Mucosa of stomach (tissue), 1 donor: Measurements from ENCODE around the gene PITRM1.

Source experiments
- H3K27me3 ChIP-seq: one replicate; pipeline ENCODE4 v1.7.0; 2013; ENCODE audit warnings: mild to moderate bottlenecking, low read length; ENCODE audit not compliant: control insufficient read depth, insufficient read depth
- H3K36me3 ChIP-seq: one replicate; pipeline ENCODE4 v1.7.0; 2013; ENCODE audit warnings: low read length; ENCODE audit not compliant: control insufficient read depth, insufficient read depth
- H3K4me1 ChIP-seq: one replicate; pipeline ENCODE4 v1.7.0; 2013; ENCODE audit warnings: mild to moderate bottlenecking, low read length; ENCODE audit not compliant: control insufficient read depth, insufficient read depth
- H3K4me3 ChIP-seq: one replicate; pipeline ENCODE4 v1.7.0; 2013; ENCODE audit warnings: low read length
- H3K9ac ChIP-seq: one replicate; pipeline ENCODE4 v1.7.0; 2013; ENCODE audit warnings: mild to moderate bottlenecking, low read length, moderate library complexity
- H3K9me3 ChIP-seq: one replicate; pipeline ENCODE4 v1.7.0; 2013; ENCODE audit warnings: mild to moderate bottlenecking, low read length, moderate library complexity; ENCODE audit not compliant: control insufficient read depth
- donor health status: Pancreatic carcinoma.

PITRM1 gene

DNA sequence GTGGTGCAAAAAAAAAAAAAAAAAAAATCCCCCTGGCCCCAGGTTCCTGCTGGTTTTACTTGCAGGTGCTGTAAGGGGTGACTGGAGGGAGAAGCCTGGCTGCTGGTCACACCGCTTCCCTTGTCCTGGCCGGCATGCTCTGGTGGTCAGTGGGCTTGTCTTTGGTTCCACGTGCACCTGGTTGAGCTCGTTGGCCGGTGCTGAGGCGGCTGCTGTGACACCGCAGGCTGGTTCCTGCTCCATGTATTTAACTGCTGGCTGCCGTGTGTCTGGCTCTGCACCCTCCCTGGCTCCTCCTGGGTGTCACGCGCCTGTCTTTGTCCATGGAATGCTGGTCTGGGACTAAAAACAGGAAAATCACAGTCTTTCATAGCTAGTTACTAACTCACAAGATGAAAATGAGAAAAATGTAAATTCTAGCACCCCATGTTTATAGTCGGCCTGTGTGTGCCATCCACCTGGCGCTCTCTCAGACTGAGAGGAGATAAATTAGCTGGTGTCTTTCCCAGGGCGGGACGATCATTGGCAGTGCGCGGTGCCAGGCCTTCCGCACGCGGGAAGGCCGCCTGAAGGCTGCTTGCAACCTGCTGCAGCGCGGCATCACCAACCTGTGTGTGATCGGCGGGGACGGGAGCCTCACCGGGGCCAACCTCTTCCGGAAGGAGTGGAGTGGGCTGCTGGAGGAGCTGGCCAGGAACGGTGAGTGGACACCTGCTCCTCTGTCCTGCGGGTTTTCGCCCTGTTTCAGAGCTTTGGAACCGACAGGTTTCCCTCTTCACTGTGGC lies 71.5 kb downstream of the PITRM1 start:
- H3K4me1 ChIP-seq: peaks cover 16% of the 10 kb centered on the region
- no peaks in the 10 kb centered on the region for H3K27me3 ChIP-seq

GRCh38 chr10:3100093-3100792 lies 72.3 kb downstream of the PITRM1 start:
- no peaks in the 10 kb centered on the region for H3K36me3 ChIP-seq

More for the DNA sequence above, 71.5 kb downstream of the PITRM1 start:
- no peak overlapping the region for H3K9ac ChIP-seq
- H3K4me3 ChIP-seq: no peak overlapping the region
- H3K9me3 ChIP-seq: no peaks in the 10 kb centered on the region
- peaks cover 4% of the 10 kb centered on the region for H3K36me3 ChIP-seq

DNA sequence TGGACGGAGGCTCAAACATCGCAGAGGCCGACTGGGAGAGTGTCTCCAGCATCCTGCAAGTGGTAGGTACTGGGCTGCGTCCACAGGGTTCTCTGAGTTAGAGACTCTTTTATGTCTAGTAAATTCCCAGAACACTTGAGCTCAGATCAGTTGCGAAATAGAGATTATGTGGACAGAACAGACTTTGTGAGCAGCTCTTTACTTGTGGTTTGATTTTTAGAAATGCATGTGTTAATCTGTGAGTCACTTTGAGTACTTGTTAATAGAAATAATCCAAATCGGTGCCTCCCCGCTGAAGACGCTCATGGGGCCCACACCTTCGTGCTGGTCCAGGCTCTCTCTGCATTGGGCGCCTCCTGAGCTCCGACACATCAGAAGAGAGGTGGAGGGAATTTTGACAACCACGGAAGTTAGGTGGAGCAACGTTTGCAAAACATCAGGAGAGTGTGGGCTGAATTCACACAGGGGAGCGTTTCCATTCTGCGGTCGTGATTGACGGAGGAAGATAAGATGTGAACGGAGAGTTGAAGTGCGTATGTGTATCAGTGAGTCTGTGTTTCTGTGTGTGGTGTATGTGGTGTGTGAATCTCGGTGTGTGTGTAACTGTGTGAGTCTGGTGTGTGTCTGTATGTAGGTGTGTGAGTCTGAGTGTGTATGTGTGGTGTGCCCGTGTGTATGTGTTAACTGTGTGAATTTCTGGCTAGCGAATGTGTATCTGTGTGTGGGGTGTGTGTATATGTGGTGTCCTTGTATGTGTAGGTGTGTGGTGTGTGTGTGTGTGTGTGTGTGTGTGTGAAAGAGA lies 73.1 kb downstream of the PITRM1 start:
- peaks cover 26% of the 10 kb centered on the region for H3K4me1 ChIP-seq

More at GRCh38 chr10:3100093-3100792, 72.3 kb downstream of the PITRM1 start:
- peaks cover 19% of the 10 kb centered on the region for H3K4me1 ChIP-seq
- no peak overlapping the region for H3K4me3 ChIP-seq
- no peaks in the 10 kb centered on the region for H3K9me3 ChIP-seq
- H3K9ac ChIP-seq: no peak overlapping the region
- H3K27me3 ChIP-seq: no peaks in the 10 kb centered on the region

GRCh38 chr10:3098689-3099088 lies 73.9 kb downstream of the PITRM1 start:
- peaks cover 29% of the 10 kb centered on the region for H3K4me1 ChIP-seq
- no peaks in the 10 kb centered on the region for H3K9me3 ChIP-seq
- no peak overlapping the region for H3K9ac ChIP-seq
- no peaks in the 10 kb centered on the region for H3K27me3 ChIP-seq
- H3K4me3 ChIP-seq: no peak overlapping the region
- no peaks in the 10 kb centered on the region for H3K36me3 ChIP-seq

More for the DNA sequence above, 73.1 kb downstream of the PITRM1 start:
- no peaks in the 10 kb centered on the region for H3K36me3 ChIP-seq
- no peak overlapping the region for H3K9ac ChIP-seq
- no peaks in the 10 kb centered on the region for H3K27me3 ChIP-seq
- no peak overlapping the region for H3K4me3 ChIP-seq
- H3K9me3 ChIP-seq: no peaks in the 10 kb centered on the region

- Histone ChIP-seq H3K9me3 (no peaks in the 10 kb centered on the region), H3K4me3 (no peak overlapping the region), H3K27me3 (no peaks in the 10 kb centered on the region), H3K9ac (no peak overlapping the region), H3K4me1 (peaks cover 26% of the 10 kb centered on the region), H3K36me3 (no peaks in the 10 kb centered on the region)
Observed at GRCh38 chr10:3097160-3097559, 75.4 kb downstream of the PITRM1 start.

- Histone ChIP-seq H3K9ac (no peak overlapping the region), H3K4me1 (peaks cover 37% of the 10 kb centered on the region), H3K9me3 (no peaks in the 10 kb centered on the region), H3K4me3 (no peak overlapping the region), H3K36me3 (no peaks in the 10 kb centered on the region), H3K27me3 (no peaks in the 10 kb centered on the region)
Observed at GRCh38 chr10:3096149-3096548, 76.4 kb downstream of the PITRM1 start.

DNA sequence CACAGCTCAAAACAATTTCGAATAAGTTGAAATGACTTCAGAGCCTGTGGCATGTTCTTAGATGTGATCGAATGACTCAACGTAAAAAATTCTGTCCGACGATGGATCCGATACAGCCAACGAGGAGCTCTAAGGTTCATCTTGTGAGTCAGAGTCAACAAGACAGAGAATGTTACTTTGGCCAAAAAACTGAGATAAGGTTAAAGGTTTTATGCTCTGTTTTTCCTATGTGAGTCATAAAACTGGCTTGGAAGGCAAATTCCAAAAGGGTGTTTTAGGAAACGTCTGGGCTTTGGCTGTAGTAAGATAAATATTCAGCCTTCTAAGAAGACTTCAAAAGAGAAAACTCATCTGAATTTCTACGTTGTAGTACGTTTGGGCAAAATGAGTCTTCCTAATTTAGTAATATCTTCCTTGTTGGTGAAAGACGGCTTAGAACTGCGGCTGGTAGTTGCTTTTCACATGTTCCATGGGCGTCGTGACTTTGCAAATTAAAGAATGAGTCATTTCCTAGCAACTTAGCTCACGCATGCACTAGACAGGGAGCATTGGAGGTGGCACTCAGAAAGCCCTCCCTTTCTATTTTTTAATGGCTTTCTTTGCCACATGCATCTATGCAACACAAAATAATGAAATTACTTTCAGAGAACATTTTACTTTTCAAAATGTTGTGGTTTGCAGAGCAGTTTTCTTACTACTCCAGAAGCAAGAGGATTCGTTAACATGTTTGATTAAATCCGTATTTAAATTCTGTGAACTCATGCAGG lies 77.0 kb downstream of the PITRM1 start:
- Histone ChIP-seq H3K9me3 (no peaks in the 10 kb centered on the region), H3K36me3 (no peaks in the 10 kb centered on the region), H3K27me3 (no peaks in the 10 kb centered on the region), H3K9ac (no peak overlapping the region), H3K4me1 (peaks cover 43% of the 10 kb centered on the region), H3K4me3 (no peak overlapping the region)

GRCh38 chr10:3094609-3095036 lies 78.0 kb downstream of the PITRM1 start:
- H3K9me3 ChIP-seq: no peaks in the 10 kb centered on the region
- H3K36me3 ChIP-seq: no peaks in the 10 kb centered on the region
- no peaks in the 10 kb centered on the region for H3K27me3 ChIP-seq
- no peak overlapping the region for H3K9ac ChIP-seq
- H3K4me1 ChIP-seq: peaks cover 45% of the 10 kb centered on the region
- H3K4me3 ChIP-seq: no peak overlapping the region

DNA sequence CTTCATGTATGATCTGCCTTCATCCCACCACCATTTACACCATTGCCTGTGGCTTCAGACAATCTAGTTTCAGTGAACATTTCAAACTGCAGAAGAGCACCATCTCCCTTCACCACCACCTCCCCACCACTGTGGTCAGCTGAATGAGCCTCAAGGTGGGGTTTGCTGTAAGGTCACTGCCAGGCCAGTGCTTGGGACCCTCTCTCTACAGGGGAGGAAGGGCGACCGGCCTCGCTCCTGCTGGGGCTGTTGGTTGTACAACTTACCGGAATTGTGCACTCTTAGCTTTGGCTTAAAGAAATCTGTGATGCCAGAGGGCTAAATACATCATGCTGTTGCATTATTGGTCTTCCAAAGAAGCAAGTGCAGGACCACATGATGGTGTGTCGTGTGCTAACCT lies 78.6 kb downstream of the PITRM1 start:
- no peaks in the 10 kb centered on the region for H3K27me3 ChIP-seq
- H3K4me3 ChIP-seq: no peak overlapping the region
- H3K36me3 ChIP-seq: no peaks in the 10 kb centered on the region
- peaks cover 42% of the 10 kb centered on the region for H3K4me1 ChIP-seq
- H3K9ac ChIP-seq: no peak overlapping the region
- no peaks in the 10 kb centered on the region for H3K9me3 ChIP-seq

DNA sequence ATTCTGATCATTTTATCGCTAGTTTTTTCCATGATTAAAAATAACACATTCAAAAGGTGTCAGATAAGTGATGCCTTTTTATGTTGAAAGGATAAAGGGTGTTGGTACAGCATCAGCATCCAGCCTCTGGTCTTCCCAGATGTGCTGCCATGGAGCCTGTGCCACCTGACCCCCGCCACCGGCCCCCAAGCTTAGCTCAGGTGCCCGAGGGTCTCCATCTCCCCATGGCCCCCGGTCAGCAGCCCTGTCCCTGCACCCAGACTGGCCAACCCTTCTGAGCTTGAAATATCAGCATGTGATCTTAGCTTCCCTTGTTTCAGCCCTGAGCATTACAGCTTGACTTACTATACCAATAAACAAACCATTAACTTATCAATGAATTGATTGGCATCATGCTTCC lies 80.7 kb downstream of the PITRM1 start:
- H3K4me1 ChIP-seq: peaks cover 42% of the 10 kb centered on the region
- H3K9me3 ChIP-seq: no peaks in the 10 kb centered on the region
- H3K4me3 ChIP-seq: no peak overlapping the region
- H3K36me3 ChIP-seq: no peaks in the 10 kb centered on the region
- no peak overlapping the region for H3K9ac ChIP-seq
- H3K27me3 ChIP-seq: no peaks in the 10 kb centered on the region

DNA sequence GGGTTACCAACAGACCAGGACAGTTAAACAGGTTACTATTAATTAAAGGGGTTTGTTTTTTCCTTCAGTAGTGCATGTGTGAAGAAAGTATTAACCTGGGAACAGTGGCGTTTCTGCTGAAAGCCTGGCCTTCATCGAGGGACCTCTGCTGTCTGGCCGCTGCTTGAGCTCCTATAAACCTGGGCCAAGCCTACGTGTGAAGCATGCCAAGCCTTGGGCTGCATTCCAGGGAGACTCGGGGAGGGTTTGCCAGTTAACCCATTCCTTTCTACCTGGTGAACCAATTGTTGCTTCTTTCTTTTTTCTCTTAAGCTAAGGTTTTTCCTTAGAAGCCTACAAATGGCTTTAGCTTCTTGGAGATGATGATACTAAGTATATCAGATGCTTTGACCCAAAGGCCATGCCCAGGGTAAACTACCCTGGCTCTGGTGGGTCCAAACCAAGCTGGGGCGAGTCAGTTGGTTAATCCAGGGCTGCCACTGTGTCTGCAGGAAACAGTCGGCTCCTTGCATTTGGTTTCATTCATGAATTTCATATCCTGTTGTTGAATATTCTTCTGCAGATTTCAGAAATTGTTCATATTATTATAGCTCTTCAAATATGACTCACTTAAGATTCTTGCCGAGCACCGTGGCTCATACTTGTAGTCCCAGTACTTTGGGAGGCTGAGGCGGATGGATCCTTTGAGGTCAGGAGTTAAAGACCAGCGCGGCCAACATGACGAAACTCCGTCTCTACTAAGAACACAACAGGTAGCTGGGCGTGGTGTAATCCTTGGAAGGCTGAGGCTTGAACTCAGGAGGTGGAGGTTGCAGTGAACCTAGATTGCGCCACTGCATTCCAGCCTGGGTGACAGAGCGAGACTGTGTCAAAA lies 81.4 kb downstream of the PITRM1 start:
- no peaks in the 10 kb centered on the region for H3K27me3 ChIP-seq
- peaks cover 38% of the 10 kb centered on the region for H3K4me1 ChIP-seq
- no peaks in the 10 kb centered on the region for H3K36me3 ChIP-seq
- H3K4me3 ChIP-seq: no peak overlapping the region
- no peaks in the 10 kb centered on the region for H3K9me3 ChIP-seq
- no peak overlapping the region for H3K9ac ChIP-seq
